Measurements from ENCODE around the gene WNK1.
"Not testable (repeated sequence)": the region's sequence is repeated elsewhere in the genome, so short reads cannot be mapped to it uniquely, and the experiment has no call there.

The WNK1 gene

GRCh38 chr12:807041-807735 is 54.8 kb downstream of the WNK1 start:
- H3K27me3 ChIP-seq (ENCODE audit: control insufficient read depth, insufficient read depth, low read length): no peaks in the 10 kb centered on the region
- H3K4me3 ChIP-seq (ENCODE audit: low read length): no peak overlapping the region
- no peaks in the 10 kb centered on the region for H3K36me3 ChIP-seq (ENCODE audit: insufficient read depth, low read length)
- H3K4me1 ChIP-seq (ENCODE audit: control insufficient read depth, insufficient read depth, low read length): peaks cover 28% of the 10 kb centered on the region
- no peaks in the 10 kb centered on the region for H3K9me3 ChIP-seq (replicated peaks; ENCODE audit: low read length)
- H3K4me2 ChIP-seq (ENCODE audit: low read length): no peak overlapping the region
- no peak overlapping the region for H3K9ac ChIP-seq (ENCODE audit: low read depth, low read length)

- Histone ChIP-seq H3K4me2 (ENCODE audit: low read length) (no peak overlapping the region), H3K4me1 (ENCODE audit: control insufficient read depth, insufficient read depth, low read length) (peaks cover 17% of the 10 kb centered on the region), H3K36me3 (ENCODE audit: insufficient read depth, low read length) (peaks cover 3% of the 10 kb centered on the region), H3K9me3 (replicated peaks; ENCODE audit: low read length) (no peaks in the 10 kb centered on the region), H3K9ac (ENCODE audit: low read depth, low read length) (no peak overlapping the region), H3K4me3 (ENCODE audit: low read length) (no peak overlapping the region), H3K27me3 (ENCODE audit: control insufficient read depth, insufficient read depth, low read length) (no peaks in the 10 kb centered on the region)
These were observed 57.7 kb downstream of the WNK1 start for GRCh38 chr12:810116-810515.

- Histone ChIP-seq H3K9ac (ENCODE audit: low read depth, low read length) (no peak overlapping the region), H3K27me3 (ENCODE audit: control insufficient read depth, insufficient read depth, low read length) (no peaks in the 10 kb centered on the region), H3K4me3 (ENCODE audit: low read length) (no peak overlapping the region), H3K36me3 (ENCODE audit: insufficient read depth, low read length) (peaks cover 3% of the 10 kb centered on the region), H3K9me3 (replicated peaks; ENCODE audit: low read length) (no peaks in the 10 kb centered on the region), H3K4me1 (ENCODE audit: control insufficient read depth, insufficient read depth, low read length) (peaks cover 17% of the 10 kb centered on the region), H3K4me2 (ENCODE audit: low read length) (peak overlapping the region; percentile 19)
These were observed 58.5 kb downstream of the WNK1 start for GRCh38 chr12:810671-811415.

- Histone ChIP-seq H3K36me3 (ENCODE audit: insufficient read depth, low read length) (peaks cover 3% of the 10 kb centered on the region), H3K4me1 (ENCODE audit: control insufficient read depth, insufficient read depth, low read length) (peaks cover 18% of the 10 kb centered on the region), H3K9ac (ENCODE audit: low read depth, low read length) (no peak overlapping the region), H3K9me3 (replicated peaks; ENCODE audit: low read length) (no peaks in the 10 kb centered on the region), H3K27me3 (ENCODE audit: control insufficient read depth, insufficient read depth, low read length) (no peaks in the 10 kb centered on the region), H3K4me2 (ENCODE audit: low read length) (no peak overlapping the region), H3K4me3 (ENCODE audit: low read length) (no peak overlapping the region)
These were observed 60.6 kb downstream of the WNK1 start for GRCh38 chr12:812950-813349.

- not testable (repeated sequence) for H3K9ac ChIP-seq (ENCODE audit: low read depth, low read length); H3K9me3 ChIP-seq (replicated peaks; ENCODE audit: low read length); H3K27me3 ChIP-seq (ENCODE audit: control insufficient read depth, insufficient read depth, low read length); H3K4me3 ChIP-seq (ENCODE audit: low read length); H3K36me3 ChIP-seq (ENCODE audit: insufficient read depth, low read length); H3K4me2 ChIP-seq (ENCODE audit: low read length)
- H3K4me1 ChIP-seq (ENCODE audit: control insufficient read depth, insufficient read depth, low read length): peaks cover 13% of the 10 kb centered on the region
These were observed 65.1 kb downstream of the WNK1 start for GRCh38 chr12:817456-817855.

- H3K9me3 ChIP-seq (replicated peaks; ENCODE audit: low read length): no peaks in the 10 kb centered on the region
- no peak overlapping the region for H3K4me3 ChIP-seq (ENCODE audit: low read length)
- H3K27me3 ChIP-seq (ENCODE audit: control insufficient read depth, insufficient read depth, low read length): no peaks in the 10 kb centered on the region
- peaks cover 13% of the 10 kb centered on the region for H3K4me1 ChIP-seq (ENCODE audit: control insufficient read depth, insufficient read depth, low read length)
- H3K4me2 ChIP-seq (ENCODE audit: low read length): no peak overlapping the region
- no peak overlapping the region for H3K9ac ChIP-seq (ENCODE audit: low read depth, low read length)
- H3K36me3 ChIP-seq (ENCODE audit: insufficient read depth, low read length): peaks cover 5% of the 10 kb centered on the region
These were observed 65.7 kb downstream of the WNK1 start for GRCh38 chr12:817941-818600.

GRCh38 chr12:818733-819132 is 66.4 kb downstream of the WNK1 start:
- H3K9me3 ChIP-seq (replicated peaks; ENCODE audit: low read length): no peaks in the 10 kb centered on the region
- no peak overlapping the region for H3K9ac ChIP-seq (ENCODE audit: low read depth, low read length)
- peaks cover 13% of the 10 kb centered on the region for H3K4me1 ChIP-seq (ENCODE audit: control insufficient read depth, insufficient read depth, low read length)
- H3K4me3 ChIP-seq (ENCODE audit: low read length): no peak overlapping the region
- no peaks in the 10 kb centered on the region for H3K27me3 ChIP-seq (ENCODE audit: control insufficient read depth, insufficient read depth, low read length)
- H3K4me2 ChIP-seq (ENCODE audit: low read length): no peak overlapping the region
- peaks cover 5% of the 10 kb centered on the region for H3K36me3 ChIP-seq (ENCODE audit: insufficient read depth, low read length)

- H3K4me3 ChIP-seq (ENCODE audit: low read length): no peak overlapping the region
- H3K36me3 ChIP-seq (ENCODE audit: insufficient read depth, low read length): peaks cover 2% of the 10 kb centered on the region
- H3K9ac ChIP-seq (ENCODE audit: low read depth, low read length): no peak overlapping the region
- H3K27me3 ChIP-seq (ENCODE audit: control insufficient read depth, insufficient read depth, low read length): no peaks in the 10 kb centered on the region
- no peak overlapping the region for H3K4me2 ChIP-seq (ENCODE audit: low read length)
- peaks cover 13% of the 10 kb centered on the region for H3K4me1 ChIP-seq (ENCODE audit: control insufficient read depth, insufficient read depth, low read length)
- no peaks in the 10 kb centered on the region for H3K9me3 ChIP-seq (replicated peaks; ENCODE audit: low read length)
These were observed 68.0 kb downstream of the WNK1 start for GRCh38 chr12:820336-820735.

GRCh38 chr12:823028-823698 is 70.8 kb downstream of the WNK1 start:
- H3K4me2 ChIP-seq (ENCODE audit: low read length): no peak overlapping the region
- H3K4me3 ChIP-seq (ENCODE audit: low read length): no peak overlapping the region
- peaks cover 7% of the 10 kb centered on the region for H3K36me3 ChIP-seq (ENCODE audit: insufficient read depth, low read length)
- no peak overlapping the region for H3K9ac ChIP-seq (ENCODE audit: low read depth, low read length)
- H3K4me1 ChIP-seq (ENCODE audit: control insufficient read depth, insufficient read depth, low read length): peaks cover 10% of the 10 kb centered on the region
- no peaks in the 10 kb centered on the region for H3K27me3 ChIP-seq (ENCODE audit: control insufficient read depth, insufficient read depth, low read length)
- no peaks in the 10 kb centered on the region for H3K9me3 ChIP-seq (replicated peaks; ENCODE audit: low read length)

GRCh38 chr12:826331-826730 is 74.0 kb downstream of the WNK1 start:
- no peaks in the 10 kb centered on the region for H3K4me1 ChIP-seq (ENCODE audit: control insufficient read depth, insufficient read depth, low read length)
- no peaks in the 10 kb centered on the region for H3K27me3 ChIP-seq (ENCODE audit: control insufficient read depth, insufficient read depth, low read length)
- H3K4me2 ChIP-seq (ENCODE audit: low read length): no peak overlapping the region
- no peaks in the 10 kb centered on the region for H3K9me3 ChIP-seq (replicated peaks; ENCODE audit: low read length)
- peaks cover 31% of the 10 kb centered on the region for H3K36me3 ChIP-seq (ENCODE audit: insufficient read depth, low read length)
- no peak overlapping the region for H3K9ac ChIP-seq (ENCODE audit: low read depth, low read length)
- H3K4me3 ChIP-seq (ENCODE audit: low read length): no peak overlapping the region

GRCh38 chr12:828726-829395 is 76.5 kb downstream of the WNK1 start:
- H3K9ac ChIP-seq (ENCODE audit: low read depth, low read length): no peak overlapping the region
- no peak overlapping the region for H3K4me2 ChIP-seq (ENCODE audit: low read length)
- H3K4me1 ChIP-seq (ENCODE audit: control insufficient read depth, insufficient read depth, low read length): no peaks in the 10 kb centered on the region
- no peak overlapping the region for H3K4me3 ChIP-seq (ENCODE audit: low read length)
- no peaks in the 10 kb centered on the region for H3K27me3 ChIP-seq (ENCODE audit: control insufficient read depth, insufficient read depth, low read length)
- peaks cover 34% of the 10 kb centered on the region for H3K36me3 ChIP-seq (ENCODE audit: insufficient read depth, low read length)
- no peaks in the 10 kb centered on the region for H3K9me3 ChIP-seq (replicated peaks; ENCODE audit: low read length)

All from skeletal muscle satellite cell (primary cell).